NCI-H2029 treated with DMSO at 0.1 percent for 48 hours (cell line): ENCODE results near the gene CASZ1.

Source experiments
- DNase-seq: peaks from one replicate; lab custom pipeline; 2025; lab: John Stamatoyannopoulos, UW

Gene CASZ1

DNA sequence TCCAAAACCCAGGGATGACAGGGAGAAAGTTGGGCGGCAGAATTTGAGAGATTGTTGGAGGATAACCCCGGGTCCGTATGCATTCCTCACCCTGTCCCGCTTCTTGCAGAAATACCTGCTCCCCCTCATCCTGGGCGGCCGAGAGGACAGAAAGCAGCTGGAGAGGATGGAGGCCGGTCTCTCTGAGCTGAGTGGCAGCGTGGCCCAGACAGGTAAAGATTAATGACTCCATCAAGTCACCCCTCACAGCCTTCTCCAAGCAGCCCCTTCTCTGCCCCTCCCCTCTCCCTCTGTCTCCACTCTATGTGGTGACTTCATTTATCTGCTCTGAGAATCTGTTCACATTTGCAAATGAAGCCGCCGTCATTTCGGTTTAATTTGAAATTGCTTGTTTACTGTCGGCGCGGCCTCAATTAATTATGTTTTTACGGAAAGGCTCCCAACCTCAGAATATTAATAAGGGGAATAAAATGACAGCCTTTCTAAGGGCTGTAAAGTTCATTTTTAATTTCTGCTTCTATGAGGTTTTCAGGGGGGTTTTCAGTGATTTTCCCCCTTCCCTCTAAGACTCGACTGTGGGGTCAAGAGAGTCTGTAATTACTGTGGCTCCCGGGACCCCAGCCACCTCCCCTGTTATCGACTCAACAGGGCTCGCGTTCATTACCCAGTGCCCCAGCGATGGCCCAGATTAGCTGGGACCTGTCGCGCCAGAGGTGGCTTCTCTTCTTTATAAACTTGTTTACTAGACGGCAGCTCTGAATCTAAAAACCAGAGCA lies 173.3 kb downstream of the CASZ1 start:
- DNase-seq = no peak

DNA sequence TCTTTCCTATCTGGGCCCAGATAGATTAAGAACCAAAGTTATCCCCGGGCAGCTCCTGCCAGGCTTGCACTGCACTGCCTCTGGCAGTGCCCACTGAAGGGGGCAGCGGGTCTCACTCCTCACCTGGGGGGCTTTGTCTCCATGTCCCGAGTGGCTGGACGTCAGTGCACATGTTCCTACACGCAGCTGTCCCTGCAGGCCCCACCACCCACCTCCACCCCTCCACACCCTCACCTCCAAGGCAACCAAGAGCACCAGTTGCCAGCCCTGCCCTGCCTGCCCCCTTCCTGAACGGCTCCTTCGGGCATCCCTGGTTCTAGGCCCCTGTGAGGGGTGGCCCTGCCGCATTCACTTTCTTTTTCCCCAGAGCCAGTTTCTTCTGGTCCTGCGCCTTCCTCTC lies 174.5 kb downstream of the CASZ1 start:
- no peak for DNase-seq

DNA sequence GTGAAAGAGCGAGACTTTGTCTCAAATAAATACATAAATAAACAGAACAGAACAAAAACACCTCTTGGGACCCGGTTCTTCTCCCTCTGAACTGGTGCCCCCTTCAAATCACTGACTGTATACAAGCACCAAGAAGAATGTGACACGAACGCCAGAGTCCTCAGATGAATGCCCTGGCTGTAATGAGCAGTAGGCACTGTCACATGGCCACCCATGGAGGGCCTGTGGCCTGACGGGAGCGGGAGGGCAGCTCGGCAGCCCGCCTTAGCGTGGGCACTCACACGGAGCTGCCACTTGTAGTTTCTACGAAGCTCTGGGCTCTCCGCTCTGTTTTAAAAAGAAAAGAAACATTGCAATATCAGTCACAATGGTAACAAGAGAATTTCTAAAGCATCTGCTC lies 175.7 kb downstream of the CASZ1 start:
- DNase-seq = no peak

DNA sequence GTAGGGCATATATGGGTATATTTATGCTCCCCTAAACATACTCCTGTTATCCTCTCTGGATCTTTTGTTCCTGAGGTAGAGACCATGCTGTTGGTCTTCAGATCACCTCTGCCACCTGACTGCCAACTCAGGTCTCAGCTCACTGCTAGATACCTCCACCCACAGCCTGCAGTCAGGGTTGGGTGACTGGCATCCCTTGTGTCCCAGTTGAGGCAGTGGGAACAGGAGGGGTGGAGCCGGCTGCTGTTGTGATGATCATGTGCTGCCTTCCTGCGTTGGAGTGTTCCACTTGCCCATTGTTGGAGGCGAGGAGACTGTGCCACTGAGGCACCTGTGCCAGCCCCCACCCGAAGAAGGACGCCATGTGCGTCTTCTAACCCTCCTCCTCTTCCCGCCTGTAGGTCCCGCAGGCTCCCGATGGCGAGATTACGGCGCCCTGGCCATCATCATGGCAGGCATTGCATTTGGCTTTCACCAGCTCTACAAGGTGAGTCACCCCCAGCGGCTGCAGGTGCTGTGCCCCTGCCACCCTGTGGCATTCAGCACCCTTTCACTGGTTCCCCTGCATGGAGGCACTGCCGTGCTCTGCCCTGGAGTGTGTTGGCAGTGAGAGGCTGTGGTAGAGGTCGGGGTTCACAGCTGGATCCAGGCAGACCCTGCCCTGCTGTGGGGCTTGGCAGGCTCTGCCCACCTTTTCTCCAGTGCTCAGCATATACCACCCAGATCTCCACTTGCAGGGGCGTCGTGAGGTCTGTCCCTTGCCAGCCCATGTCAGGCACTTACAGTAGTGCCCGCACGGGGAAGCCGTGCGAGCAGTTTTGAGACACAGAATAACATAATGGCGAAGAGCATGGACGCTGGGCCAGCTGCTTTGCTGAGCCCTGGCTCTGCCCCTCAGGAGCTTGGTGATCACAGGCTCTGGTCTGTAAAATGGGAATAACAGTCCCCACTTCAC lies 178.2 kb downstream of the CASZ1 start:
- no peak for DNase-seq

DNA sequence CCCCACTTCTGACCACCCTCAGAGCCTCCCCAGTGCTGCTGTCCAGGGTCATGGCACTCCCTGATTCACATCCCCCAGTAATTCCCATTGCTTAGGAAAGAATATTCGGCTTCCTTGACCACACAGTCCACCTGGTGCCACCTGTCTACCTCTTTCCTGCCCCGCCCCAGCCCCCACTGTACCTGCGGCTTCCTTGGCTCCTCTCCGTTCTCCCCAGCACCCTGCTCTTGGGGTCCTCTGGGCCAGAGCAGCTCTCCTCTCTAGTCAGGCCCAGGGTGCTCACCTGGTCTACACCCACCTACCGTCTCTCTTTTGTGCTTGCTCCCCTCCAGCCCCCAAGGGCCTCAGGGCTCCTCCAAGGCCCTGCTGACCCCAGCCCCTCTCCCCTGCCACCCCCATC lies 179.1 kb downstream of the CASZ1 start:
- DNase-seq = no peak

DNA sequence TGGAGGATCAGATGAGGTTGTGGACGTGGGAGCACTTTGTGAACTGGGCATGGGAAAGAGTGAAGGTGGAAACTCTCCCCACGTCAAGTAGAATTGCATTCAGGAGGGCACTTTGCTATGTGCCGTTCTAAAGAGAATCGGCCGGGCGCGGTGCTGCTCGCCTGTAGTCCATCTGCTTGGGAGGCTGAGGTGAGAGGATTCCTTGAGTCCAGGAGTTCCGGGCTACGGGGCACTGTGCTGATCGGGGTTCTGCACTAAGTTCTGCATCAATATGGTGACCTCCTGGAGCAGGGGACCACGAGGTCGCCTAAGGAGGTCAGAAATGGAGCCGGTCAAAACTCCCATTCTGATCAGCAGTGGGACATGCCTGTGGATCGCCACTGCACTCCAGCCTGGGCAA lies 179.8 kb downstream of the CASZ1 start:
- no peak for DNase-seq

DNA sequence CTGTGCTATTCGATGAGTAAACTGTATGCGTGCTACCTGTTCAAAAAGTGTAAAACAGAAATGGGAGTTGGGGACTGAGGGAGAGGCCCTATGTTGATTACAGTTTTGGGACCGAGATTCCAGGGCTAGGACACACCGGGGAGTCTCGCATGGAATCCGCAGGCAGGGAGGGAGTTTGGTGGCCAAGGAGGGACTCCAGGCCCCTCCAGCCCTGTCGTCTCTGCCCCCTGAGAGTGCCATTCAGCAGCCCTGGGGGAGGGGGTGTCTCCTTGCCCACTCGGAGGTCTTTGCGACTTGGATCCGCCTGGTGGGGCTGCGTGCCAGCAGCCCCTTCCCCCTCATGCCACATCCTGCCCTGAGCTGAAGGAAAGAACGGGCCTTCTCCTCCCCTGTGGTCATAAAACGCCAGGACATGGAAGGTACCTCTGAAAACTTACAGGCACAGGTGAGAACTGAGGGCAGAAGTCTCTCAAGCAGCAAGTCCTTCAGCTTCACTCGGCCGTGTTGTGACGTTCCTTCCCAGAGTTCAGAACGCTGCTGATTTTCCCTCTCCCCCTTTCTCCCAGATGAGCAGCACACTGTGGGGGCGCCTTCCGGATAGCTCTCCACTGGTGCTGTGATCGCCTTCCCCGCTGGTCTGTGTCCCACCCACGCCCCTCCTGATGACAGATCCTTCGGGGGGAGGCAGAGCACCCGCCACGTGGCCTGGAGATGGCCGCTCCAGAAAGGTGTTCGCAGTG lies 180.3 kb downstream of the CASZ1 start:
- no peak for DNase-seq

DNA sequence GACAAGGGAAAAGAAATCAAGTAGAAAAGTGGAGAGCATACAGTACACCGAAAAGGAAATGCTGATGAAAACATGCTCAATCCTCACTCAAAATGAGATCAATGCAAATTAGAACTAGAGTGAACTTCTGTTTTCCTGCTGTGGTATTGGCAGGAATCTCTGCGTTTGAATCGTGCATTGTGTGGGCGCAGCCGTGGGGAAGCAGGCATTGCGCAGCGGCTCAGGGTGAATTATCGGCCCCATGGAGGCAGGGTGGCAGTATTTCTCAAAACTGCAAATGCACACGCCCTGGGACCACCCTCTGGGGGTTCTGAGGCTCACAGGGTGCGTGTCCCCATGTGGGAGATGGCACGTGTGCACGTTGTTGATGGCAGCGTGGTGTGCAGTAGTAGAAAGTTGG lies 181.1 kb downstream of the CASZ1 start:
- DNase-seq = no peak

DNA sequence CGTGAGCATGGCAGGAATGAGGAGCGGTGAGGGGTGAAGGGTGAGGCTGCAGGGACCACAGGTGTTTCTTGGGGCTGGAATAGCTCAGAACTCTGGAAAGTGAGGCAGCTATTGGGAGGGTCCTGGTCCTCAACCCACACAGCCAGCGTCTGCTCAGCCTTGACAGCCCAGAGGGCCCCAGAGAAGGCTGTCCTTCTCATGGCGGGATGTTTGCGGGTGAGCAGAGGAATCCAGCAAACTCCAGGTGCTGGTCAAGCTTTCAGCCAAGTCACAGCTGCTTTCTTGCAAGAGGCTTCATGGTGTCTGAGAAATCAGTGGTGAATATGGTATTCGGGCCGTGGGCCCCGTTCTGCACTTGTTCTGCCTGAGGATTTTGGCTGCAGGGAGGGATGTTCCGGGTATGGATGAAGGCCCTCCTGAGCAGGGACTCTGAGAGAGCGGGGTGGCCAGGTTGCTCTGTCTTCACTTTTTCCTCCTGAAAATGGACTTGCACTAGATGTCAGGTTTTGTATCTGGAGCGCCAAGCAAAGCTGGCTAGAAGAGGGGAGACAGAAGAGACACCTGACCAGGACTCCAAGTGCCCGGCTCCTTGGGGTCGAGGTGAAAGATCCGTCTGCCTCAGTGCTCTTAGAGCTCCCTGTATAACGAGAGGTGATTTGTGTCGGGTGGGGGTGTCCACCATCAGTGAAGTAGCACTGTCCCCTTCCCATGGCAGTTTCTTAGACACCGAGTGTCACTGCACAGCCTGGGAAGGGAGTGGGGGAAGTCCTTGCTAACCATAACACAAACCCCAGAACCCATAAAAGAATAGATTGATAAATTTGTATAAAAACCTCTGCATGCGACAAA lies 181.8 kb downstream of the CASZ1 start:
- DNase-seq = no peak

DNA sequence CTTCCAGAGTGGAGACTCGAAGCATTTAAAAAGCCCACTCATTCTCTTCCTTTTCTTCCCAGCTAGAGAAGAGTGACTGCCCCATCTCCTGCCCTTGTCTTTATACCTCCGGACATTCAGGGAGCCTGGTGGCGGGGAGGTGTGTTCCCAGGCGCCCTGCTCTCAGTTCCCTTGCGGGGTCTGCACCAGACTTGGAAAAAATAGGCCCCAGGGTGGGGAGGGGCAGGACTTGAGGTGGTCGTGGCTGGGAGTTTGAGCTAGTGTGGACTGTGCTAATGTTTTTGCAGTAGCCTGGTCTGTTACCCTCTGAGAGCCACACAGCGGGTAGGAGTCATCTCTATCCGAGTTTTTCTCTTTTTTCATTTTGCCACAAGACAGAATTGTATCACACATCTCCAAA lies 182.6 kb downstream of the CASZ1 start:
- DNase-seq = no peak

DNA sequence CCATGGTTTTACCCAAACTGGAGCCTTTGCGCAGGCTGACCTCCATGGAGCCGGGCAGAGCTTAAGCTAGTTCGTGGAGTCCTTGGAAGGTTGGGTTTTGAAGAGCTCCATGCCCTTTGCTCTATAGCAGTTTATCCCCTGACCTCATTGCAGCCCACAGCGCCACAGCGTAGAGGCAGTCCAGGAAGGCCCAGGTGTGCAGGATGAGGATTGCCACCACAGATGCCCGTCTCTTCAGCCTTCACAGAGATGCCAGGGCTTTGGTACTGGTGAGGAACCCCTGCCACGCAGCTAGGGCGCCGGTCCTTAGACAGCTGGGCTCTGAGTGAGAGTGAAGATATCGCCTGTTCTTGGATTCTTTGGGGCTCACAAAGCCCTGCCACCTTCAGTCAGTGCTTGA lies 183.1 kb downstream of the CASZ1 start:
- no peak for DNase-seq

DNA sequence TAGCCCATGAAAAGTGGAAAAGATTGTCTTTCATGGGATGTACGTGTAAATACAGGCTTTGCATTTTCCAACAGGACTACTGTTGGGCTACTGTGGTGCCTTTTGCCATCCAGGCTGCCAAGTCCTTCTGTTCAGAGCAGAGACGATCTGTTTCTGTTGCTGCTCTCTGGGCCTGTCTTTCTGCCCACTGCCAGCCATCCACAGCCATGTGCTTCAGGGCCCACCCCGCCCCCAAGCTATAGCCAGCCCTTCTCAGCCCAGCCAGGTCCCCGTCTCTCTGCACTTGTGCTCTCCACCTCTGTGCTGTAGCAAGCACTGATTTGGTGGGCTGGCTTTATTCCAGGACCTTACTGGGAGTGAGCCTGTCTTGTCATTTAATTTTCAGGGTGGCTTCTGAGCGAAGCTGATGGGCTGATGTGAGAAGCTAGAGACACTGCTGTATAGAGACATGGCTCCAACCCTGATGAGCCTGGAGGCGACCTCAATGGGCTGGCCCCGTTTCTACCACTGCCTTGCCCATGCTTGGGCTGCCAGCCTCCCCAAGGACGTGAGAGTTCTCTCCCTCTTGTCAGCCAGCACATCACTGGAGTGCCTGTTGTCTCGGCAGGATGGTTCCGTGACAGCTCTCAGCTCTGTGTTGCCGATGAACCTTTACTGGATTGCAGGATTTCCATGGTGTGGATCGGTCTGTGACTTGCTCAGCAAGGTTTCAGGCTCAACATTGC lies 183.8 kb downstream of the CASZ1 start:
- DNase-seq = no peak

DNA sequence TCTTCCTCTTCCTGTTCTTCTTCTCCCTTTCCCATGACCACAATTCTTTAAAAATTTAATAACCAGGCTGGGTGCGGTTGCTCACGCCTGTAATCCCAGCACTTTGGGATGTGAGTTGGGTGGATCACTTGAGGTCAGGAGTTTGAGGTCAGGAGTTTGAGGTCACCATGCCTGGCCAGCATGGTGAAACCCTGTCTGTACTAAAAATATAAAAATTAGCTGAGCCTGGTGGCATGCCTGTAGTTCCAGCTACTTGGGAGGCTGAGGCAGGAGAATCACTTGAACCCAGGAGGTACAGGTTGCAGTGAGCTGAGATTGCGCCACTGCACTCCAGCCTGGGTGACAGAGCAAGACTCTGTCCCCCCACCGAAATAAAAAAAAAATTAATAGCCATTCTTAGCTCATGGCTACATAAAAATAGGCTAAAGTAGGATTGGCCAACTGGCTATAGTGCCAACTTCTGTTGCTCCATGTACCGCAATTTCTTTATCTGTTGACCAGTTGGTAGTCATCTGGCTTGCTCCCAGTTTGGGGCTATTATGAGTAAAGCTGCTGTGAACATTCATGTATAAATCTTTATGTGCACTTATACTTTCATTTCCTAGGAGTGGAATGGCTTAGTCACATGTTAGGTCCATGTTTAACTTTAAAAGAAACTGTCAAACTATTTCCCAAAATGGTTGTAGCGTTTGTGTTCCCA lies 185.4 kb downstream of the CASZ1 start:
- DNase-seq = no peak

DNA sequence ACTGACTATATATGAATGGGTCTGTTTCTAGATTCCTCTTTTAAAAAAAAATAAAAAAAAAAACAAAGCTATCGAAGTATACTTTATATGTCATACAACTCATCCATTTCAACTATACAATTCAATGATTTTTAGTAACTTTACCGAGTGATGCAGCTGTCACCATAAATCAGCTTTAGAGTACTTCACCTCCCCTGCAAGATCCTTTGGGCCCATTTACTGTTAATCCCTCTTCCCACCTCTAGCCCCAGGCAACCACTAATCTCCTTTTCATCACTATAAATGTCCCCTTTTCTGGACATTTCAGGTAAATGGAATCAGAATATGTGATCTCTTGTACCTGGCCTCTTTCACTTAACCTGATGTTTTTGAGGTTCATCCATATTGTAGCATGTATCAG lies 187.8 kb downstream of the CASZ1 start:
- DNase-seq = no peak

DNA sequence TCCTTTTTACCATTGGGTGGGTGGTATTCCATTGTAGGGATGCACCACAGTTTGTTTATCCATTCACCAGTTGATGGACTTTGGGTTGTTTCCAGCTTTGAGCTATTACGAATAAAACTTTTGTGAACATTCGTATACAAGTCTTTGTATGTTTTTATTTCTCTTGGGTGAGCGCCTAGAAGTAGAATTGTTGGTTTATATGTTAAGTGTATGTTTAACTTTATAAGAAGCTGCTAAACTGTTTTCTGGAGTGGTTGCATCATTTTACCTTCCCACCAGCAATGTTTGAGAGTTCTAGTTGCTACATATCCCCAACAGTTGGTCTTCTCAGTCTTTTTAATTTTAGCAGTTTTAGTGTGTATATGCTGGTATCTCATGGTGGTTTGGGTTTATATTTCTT lies 189.2 kb downstream of the CASZ1 start:
- no peak for DNase-seq

DNA sequence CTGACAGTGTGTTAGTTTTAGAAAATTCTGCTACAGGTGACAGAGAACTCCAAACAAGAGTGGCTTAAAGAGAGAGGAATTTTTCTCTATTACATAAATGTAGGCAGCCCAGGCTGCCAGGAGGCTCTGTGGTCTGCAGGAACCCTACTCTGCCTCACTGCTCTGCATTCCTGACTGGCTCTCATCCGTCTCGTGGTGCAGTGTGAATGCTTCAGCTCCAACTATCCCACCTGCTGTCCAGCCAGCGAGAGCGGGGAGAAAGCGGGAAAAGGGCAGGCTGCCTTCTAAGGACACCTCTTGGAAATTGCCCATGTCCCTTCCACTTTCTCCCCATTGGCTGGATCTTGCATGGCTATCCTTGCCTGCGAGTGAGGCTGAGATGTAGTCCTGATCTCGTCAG lies 190.4 kb downstream of the CASZ1 start:
- no peak for DNase-seq

DNA sequence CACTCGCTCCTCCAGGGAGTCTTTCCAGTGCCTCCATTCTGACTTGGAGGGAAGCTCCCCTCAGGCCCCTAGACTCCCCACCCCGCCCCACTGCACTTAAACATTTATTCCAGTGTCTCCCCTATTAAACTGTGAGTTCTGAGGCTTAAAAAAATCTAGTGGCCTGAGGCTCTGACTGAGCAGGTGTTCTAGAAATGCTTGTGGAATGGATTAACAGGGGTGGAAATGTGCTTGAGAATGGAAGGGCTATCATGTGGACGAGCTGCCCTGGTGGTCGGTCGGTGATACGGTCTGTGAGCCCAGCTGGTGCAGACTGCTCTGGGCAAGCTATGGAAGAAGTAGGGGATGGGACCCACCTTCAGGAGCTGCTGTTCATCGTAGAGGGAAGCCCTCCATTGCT lies 191.5 kb downstream of the CASZ1 start:
- DNase-seq = no peak

DNA sequence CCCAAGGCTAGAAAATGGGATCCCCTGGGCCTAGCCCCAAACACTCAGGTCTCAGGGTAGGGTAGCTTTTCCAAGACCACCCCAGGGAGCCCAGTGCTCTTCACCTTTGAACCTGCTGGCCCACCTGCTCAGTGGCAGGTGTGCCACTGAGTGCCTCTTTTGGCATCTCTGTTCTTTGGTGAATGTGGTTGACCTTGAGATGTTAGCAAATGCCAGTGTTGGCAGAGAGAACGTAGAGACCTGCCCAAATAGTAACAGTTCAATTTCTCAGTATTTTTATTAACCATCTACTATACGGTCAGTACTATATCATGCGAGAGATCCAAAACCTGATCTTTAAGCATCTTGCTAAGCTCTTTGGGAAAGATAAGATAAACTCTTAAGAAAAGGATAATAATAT lies 193.5 kb downstream of the CASZ1 start:
- DNase-seq = no peak

DNA sequence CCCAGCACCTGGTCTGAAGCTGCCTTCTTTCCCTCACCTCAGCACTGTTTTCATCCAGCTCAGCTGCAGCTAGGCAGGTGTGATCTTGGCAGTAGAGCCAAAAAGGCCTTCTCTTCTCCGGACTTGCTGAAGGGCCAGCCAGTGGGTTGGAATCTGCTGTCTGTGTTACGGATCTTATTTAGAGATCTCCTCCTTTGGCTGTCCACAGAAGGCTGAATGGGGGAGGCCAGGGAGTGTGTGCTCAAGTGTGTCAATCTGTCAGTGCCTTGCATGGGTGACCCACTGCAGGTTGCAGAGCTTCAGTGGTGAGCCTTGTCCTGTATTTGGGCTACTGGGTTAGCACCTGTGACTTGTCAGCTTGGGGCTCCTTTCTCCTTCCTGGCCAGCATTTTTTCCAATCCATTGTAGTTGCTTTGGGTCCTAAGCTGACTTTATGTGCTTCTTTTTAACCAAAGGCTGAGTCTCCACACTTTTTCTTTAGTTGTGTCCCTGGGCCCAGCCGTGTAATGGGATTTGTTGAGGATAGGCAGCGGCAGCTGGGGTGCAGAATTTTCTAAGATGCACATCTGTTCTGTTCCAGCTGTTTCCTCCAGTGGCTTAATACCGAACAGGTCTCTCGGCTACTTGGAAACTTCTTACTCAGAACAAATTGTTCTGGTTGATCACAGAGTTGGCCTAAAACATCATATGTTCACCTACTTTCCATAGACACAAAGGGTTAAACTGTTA lies 194.9 kb downstream of the CASZ1 start:
- DNase-seq = no peak
